Lower lobe of right lung (tissue), 2 donors: Measurements from ENCODE around the gene HDAC9. TPM values are rescaled to one million over a fixed set of nuclear protein-coding genes. Genes with fewer than 3 reads are reported as not detected.

Source experiments
- ATAC-seq, 2 donors: fragments of 200-7000 bp; cut with Tn5 transposase; one replicate each; pipeline ENCODE4 v1.9.1; 2020 to 2022; ENCODE audit warnings: mild to moderate bottlenecking in 2 of 2, moderate library complexity in 2 of 2
- DNase-seq: peaks from one replicate; pipeline ENCODE4 v3.0.0-alpha.2; 2020
- H3K27ac ChIP-seq: fragments of 200-600 bp; one replicate; pipeline ENCODE4 v1.8.0; 2022
- H3K27me3 ChIP-seq: fragments of 200-600 bp; one replicate; pipeline ENCODE4 v1.8.0; 2022; ENCODE audit warnings: low read depth
- H3K36me3 ChIP-seq: fragments of 200-600 bp; one replicate; pipeline ENCODE4 v1.8.0; 2022; ENCODE audit warnings: mild to moderate bottlenecking
- H3K4me1 ChIP-seq: fragments of 200-600 bp; one replicate; pipeline ENCODE4 v1.8.0; 2022
- H3K4me3 ChIP-seq: fragments of 200-600 bp; one replicate; pipeline ENCODE4 v1.8.0; 2022; ENCODE audit warnings: mild to moderate bottlenecking
- H3K9me3 ChIP-seq: fragments of 200-600 bp; one replicate; pipeline ENCODE4 v1.8.0; 2022
- CTCF ChIP-seq: fragments of 200-600 bp; IDR thresholded peaks from one replicate; pipeline ENCODE4 v1.8.0; 2022; ENCODE audit warnings: antibody characterized with exemption, mild to moderate bottlenecking
- intact Hi-C: fragments of 100-400 bp; cut with DNase I; formaldehyde crosslinking; loops from one replicate; pipeline ENCODE4 v1.11.0; 2022
- total RNA-seq: library from RNA; stranded (reverse); fragmentation: NEBNext Ultra II Directional; extraction: Animal tissue kit (Norgen Biotek cat#: 25700); gene quantifications from one replicate; pipeline ENCODE4 v1.2.1, GENCODE V29; 2021
- donor health status: DM: no; HTN: yes; CAD: no; lungs with severe emphysema.

HDAC9 gene
- total RNA-seq, 1 donor from 2014 or later: 14.3 TPM

- no peak for DNase-seq
- intact Hi-C loops: no loop called here
- Histone ChIP-seq H3K36me3 (no peaks in the 10 kb centered on the region), H3K27ac (no peak overlapping the region), H3K9me3 (no peaks in the 10 kb centered on the region), H3K4me3 (no peak overlapping the region), H3K27me3 (no peaks in the 10 kb centered on the region), H3K4me1 (no peaks in the 10 kb centered on the region)
- no peak for TF ChIP-seq CTCF
- ATAC-seq: no peak
These were observed 265.3 kb downstream of the HDAC9 start for GRCh38 chr7:18760631-18761445.

GRCh38 chr7:18762189-18762588 lies 266.6 kb downstream of the HDAC9 start:
- TF ChIP-seq CTCF: no peak
- intact Hi-C loops: no loop called here
- ATAC-seq: no peak
- Histone ChIP-seq H3K27me3 (no peaks in the 10 kb centered on the region), H3K9me3 (no peaks in the 10 kb centered on the region), H3K4me1 (no peaks in the 10 kb centered on the region), H3K4me3 (no peak overlapping the region), H3K36me3 (no peaks in the 10 kb centered on the region), H3K27ac (no peak overlapping the region)
- no peak for DNase-seq

- Histone ChIP-seq H3K27ac (no peak overlapping the region), H3K4me1 (no peaks in the 10 kb centered on the region), H3K9me3 (no peaks in the 10 kb centered on the region), H3K27me3 (no peaks in the 10 kb centered on the region), H3K36me3 (no peaks in the 10 kb centered on the region), H3K4me3 (no peak overlapping the region)
- TF ChIP-seq CTCF: no peak
- intact Hi-C loops: no loop called here
- ATAC-seq (no peak), DNase-seq (no peak)
These were observed 272.7 kb downstream of the HDAC9 start for GRCh38 chr7:18768256-18768655.

- no peak for TF ChIP-seq CTCF
- no peaks in the 10 kb centered on the region for H3K9me3 ChIP-seq
- no peaks in the 10 kb centered on the region for H3K4me1 ChIP-seq
- H3K36me3 ChIP-seq: no peaks in the 10 kb centered on the region
- intact Hi-C loops: no loop called here
- H3K27ac ChIP-seq: no peak overlapping the region
- no peak overlapping the region for H3K4me3 ChIP-seq
- ATAC-seq: no peak
- no peak for DNase-seq
- no peaks in the 10 kb centered on the region for H3K27me3 ChIP-seq
These were observed 274.7 kb downstream of the HDAC9 start for GRCh38 chr7:18770154-18770811.

- no peak for TF ChIP-seq CTCF
- Histone ChIP-seq H3K4me1 (no peaks in the 10 kb centered on the region), H3K27me3 (no peaks in the 10 kb centered on the region), H3K36me3 (no peaks in the 10 kb centered on the region), H3K9me3 (no peaks in the 10 kb centered on the region), H3K4me3 (no peak overlapping the region), H3K27ac (no peak overlapping the region)
- ATAC-seq (no peak), DNase-seq (no peak)
- intact Hi-C loops: no loop called here
These were observed 275.3 kb downstream of the HDAC9 start for GRCh38 chr7:18770822-18771221.
